ENCODE measurements around the gene AK9. TPM values are rescaled to one million over a fixed set of nuclear protein-coding genes. Genes with fewer than 3 reads are reported as not detected.

Gene AK9
- total and polyA plus RNA-seq, 10 of the 15 experiments (the other 5 are each of a cell fraction or from before 2014, with no cell fraction given), result 2.1 to 7.4 (median 4.2) TPM

GRCh38 chr6:109455437-109456110 lies 235.4 kb downstream of the AK9 start, which contains the start of gene MICAL1:
TSS of gene MICAL1 (minus strand) at chr6:109455772. CDS start at chr6:109454196, 1,576 bp downstream.
- no peaks in the 10 kb centered on the region for H4K20me1 ChIP-seq (ENCODE audit: control insufficient read depth, insufficient read depth)
- WGBS (ENCODE audit: insufficient coverage, insufficient replicate concordance, low lambda C conversion rate, missing lambda C conversion rate), result 1% methylated on average over 37 of the region's 70 CpGs
- no TSS peak for BruUV-seq (replicated peaks)
- DNase-seq (ENCODE audit: low read depth, low spot score) (peak; percentile 45), FAIRE-seq (peak; percentile 38), ATAC-seq (peak; percentile 78)
- H3K4me1 ChIP-seq (ENCODE audit: control insufficient read depth, insufficient read depth, low read length), result peaks cover 54% of the 10 kb centered on the region
- POLR2A ChIA-PET, result interaction anchor here (0.9 to 13.1 kb wide), 6 partner anchors 13 to 236 kb away, joined by 3 to 132 read pairs (median 6); partner anchors contain the start of genes AK9, CD164, FIG4 and PPIL6
- in situ Hi-C loops (cut with MboI), result no loop called here
- peak within 1 kb of the TSS; percentile 98 for H3K4me2 ChIP-seq (ENCODE audit: control insufficient read depth, insufficient read depth)
- peaks cover 3 to 10% of the 10 kb centered on the region in 2 experiments; a peak in 3 of 4 replicates for H3K36me3 ChIP-seq (ENCODE audit: control insufficient read depth in 2 of 2, insufficient read depth in 2 of 2, low read length in 1 of 2)
- RAD21 ChIA-PET (ENCODE audit: unreplicated experiment), result interaction anchor here (0.9 to 10.1 kb wide), 5 partner anchors 14 to 76 kb away, joined by 3 to 97 read pairs (median 9); partner anchors contain the start of genes CD164, PPIL6, SMPD2 and ZBTB24
- CTCF ChIA-PET, result interaction anchor here (1.1 to 3.2 kb wide), 6 partner anchors 9 to 82 kb away, joined by 3 to 19 read pairs (median 5); partner anchors contain the start of genes CD164, PPIL6 and SMPD2
- H3K9ac ChIP-seq (ENCODE audit: control insufficient read depth, insufficient read depth, low read length), result peak within 1 kb of the TSS; percentile 91
- H3K27me3 ChIP-seq (replicated peaks in 1 of 2; ENCODE audit: control insufficient read depth in 2 of 2, insufficient read depth in 2 of 2, low read length in 1 of 2), result no peaks in the 10 kb centered on the region
- peak within 1 kb of the TSS; percentile 60 for H2AFZ ChIP-seq (ENCODE audit: control insufficient read depth, low read depth, low read length)
- H3K79me2 ChIP-seq (ENCODE audit: control insufficient read depth, insufficient read depth, low read length), result peaks cover 48% of the 10 kb centered on the region
- no peaks in the 10 kb centered on the region for H3K9me3 ChIP-seq (replicated peaks; ENCODE audit: control insufficient read depth, insufficient read depth, low read length)
- intact Hi-C loops (cut with micrococcal nuclease; ENCODE audit: unreplicated experiment), result loop anchor here (1.0 to 5.0 kb wide), 3 partner anchors 28 to 358 kb away; partner anchors contain the start of genes CD164, CEP57L1 and ZBTB24
- H3K4me3 ChIP-seq, result peak within 1 kb of the TSS; percentile 89
- peak within 1 kb of the TSS; percentile 98 for H3K27ac ChIP-seq (ENCODE audit: control insufficient read depth, insufficient read depth)
- SMC1A ChIA-PET (ENCODE audit: uncharacterized antibody, unreplicated experiment), result interaction anchor here (0.6 to 10.1 kb wide), 7 partner anchors 11 to 72 kb away, joined by 3 to 148 read pairs (median 7); partner anchors contain the start of genes CD164, PPIL6, SMPD2 and ZBTB24
- TF ChIP-seq FOXK2 (IDR thresholded peaks at IDR 0.05) (no peak), MYB (IDR thresholded peaks at IDR 0.05; ENCODE audit: borderline replicate concordance, low read depth, low read length) (no peak), ZNF217 (IDR thresholded peaks at IDR 0.05) (no peak), LARP7 (IDR thresholded peaks at IDR 0.05) (peak; percentile 8; the same call in 1 of the 2 replicates), ZNF274 (IDR thresholded peaks at IDR 0.05; ENCODE audit: insufficient read depth, insufficient read length) (no peak), ELK1 (IDR thresholded peaks at IDR 0.05; ENCODE audit: low read depth, low read length) (no peak), SRF (IDR thresholded peaks at IDR 0.05; ENCODE audit: low read depth in 2 of 2, low read length in 2 of 2) (no peak), ATF3 (IDR thresholded peaks at IDR 0.05; ENCODE audit: borderline replicate concordance, extremely low read depth, low read depth, low read length) (no peak), NR2F1 (conservative IDR thresholded peaks at IDR 0.05) (peak; percentile 46), HCFC1 (IDR thresholded peaks at IDR 0.05; ENCODE audit: low read length) (no peak; the same call in 1 of the 2 replicates), MEF2A (IDR thresholded peaks at IDR 0.05; ENCODE audit: insufficient read depth, low read depth, low read length) (no peak), MXI1 (IDR thresholded peaks at IDR 0.05; ENCODE audit: low read depth, low read length) (0 out of 2 replicates have a peak, but pooled peaks have one; percentile 47), HDGF (IDR thresholded peaks at IDR 0.05) (peak; percentile 51; the same call in 1 of the 2 replicates)
- TF ChIP-seq, protein P1, sequence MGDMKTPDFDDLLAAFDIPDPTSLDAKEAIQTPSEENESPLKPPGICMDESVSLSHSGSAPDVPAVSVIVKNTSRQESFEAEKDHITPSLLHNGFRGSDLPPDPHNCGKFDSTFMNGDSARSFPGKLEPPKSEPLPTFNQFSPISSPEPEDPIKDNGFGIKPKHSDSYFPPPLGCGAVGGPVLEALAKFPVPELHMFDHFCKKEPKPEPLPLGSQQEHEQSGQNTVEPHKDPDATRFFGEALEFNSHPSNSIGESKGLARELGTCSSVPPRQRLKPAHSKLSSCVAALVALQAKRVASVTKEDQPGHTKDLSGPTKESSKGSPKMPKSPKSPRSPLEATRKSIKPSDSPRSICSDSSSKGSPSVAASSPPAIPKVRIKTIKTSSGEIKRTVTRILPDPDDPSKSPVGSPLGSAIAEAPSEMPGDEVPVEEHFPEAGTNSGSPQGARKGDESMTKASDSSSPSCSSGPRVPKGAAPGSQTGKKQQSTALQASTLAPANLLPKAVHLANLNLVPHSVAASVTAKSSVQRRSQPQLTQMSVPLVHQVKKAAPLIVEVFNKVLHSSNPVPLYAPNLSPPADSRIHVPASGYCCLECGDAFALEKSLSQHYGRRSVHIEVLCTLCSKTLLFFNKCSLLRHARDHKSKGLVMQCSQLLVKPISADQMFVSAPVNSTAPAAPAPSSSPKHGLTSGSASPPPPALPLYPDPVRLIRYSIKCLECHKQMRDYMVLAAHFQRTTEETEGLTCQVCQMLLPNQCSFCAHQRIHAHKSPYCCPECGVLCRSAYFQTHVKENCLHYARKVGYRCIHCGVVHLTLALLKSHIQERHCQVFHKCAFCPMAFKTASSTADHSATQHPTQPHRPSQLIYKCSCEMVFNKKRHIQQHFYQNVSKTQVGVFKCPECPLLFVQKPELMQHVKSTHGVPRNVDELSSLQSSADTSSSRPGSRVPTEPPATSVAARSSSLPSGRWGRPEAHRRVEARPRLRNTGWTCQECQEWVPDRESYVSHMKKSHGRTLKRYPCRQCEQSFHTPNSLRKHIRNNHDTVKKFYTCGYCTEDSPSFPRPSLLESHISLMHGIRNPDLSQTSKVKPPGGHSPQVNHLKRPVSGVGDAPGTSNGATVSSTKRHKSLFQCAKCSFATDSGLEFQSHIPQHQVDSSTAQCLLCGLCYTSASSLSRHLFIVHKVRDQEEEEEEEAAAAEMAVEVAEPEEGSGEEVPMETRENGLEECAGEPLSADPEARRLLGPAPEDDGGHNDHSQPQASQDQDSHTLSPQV (IDR thresholded peaks at IDR 0.05), result no peak
- TF ChIP-seq, protein P2, sequence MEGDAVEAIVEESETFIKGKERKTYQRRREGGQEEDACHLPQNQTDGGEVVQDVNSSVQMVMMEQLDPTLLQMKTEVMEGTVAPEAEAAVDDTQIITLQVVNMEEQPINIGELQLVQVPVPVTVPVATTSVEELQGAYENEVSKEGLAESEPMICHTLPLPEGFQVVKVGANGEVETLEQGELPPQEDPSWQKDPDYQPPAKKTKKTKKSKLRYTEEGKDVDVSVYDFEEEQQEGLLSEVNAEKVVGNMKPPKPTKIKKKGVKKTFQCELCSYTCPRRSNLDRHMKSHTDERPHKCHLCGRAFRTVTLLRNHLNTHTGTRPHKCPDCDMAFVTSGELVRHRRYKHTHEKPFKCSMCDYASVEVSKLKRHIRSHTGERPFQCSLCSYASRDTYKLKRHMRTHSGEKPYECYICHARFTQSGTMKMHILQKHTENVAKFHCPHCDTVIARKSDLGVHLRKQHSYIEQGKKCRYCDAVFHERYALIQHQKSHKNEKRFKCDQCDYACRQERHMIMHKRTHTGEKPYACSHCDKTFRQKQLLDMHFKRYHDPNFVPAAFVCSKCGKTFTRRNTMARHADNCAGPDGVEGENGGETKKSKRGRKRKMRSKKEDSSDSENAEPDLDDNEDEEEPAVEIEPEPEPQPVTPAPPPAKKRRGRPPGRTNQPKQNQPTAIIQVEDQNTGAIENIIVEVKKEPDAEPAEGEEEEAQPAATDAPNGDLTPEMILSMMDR (IDR thresholded peaks at IDR 0.05 in 2 of 3, conservative IDR thresholded peaks at IDR 0.05 in 1 of 3; ENCODE audit: control insufficient read depth in 2 of 3, extremely low read depth in 1 of 3, insufficient read depth in 1 of 3, low read depth in 3 of 3, low read length in 3 of 3), result peak in 2 of 3 experiments; percentile 19 to 45; a peak in 4 of 6 replicates

Data from GM12878 (cell line).